ENCODE results near the gene SLC30A4. TPM values are rescaled to one million over a fixed set of nuclear protein-coding genes. Genes with fewer than 3 reads are reported as not detected.

Gene SLC30A4
- total RNA-seq, 2 experiments from 2014 or later: 2.9 to 4.1 TPM

DNA sequence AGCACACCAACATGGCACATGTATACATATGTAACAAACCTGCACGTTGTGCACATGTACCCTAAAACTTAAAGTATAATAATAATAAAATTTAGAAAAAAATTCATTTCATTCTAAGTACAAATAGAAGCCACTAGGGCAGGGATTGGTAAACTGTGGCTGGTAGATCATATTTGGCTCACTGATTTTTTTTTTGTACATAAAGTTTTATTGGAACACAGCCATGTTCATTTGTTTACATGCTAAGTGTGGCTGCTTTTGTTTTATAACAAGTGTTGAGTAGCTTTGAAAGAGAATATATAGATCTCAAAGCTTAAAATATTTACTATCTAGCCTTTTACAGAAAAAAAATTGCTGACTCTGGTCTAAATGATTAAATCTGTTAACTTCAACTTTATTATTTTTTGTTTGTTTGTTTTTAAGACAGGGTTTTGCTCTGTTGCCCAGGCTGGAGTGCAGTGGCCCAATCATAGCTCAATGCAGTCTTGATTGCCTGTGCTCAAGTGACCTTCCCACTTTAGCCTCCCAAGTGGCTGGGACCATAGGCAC lies 32.8 kb downstream of the SLC30A4 start:
- Mint-ChIP-seq H3K27ac (no peak overlapping the region), H3K4me3 (no peak overlapping the region), H3K4me1 (no peaks in the 10 kb centered on the region), H3K27me3 (no peaks in the 10 kb centered on the region), H3K9me3 (ENCODE audit: low read depth) (no peaks in the 10 kb centered on the region), H3K36me3 (no peaks in the 10 kb centered on the region)
- ATAC-seq (no peak), DNase-seq (no peak)
- CTCF ChIA-PET: interaction anchor here (1.2 kb wide), 1 partner anchor 25 kb away, joined by 3 read pairs; no protein-coding TSS in a partner anchor

DNA sequence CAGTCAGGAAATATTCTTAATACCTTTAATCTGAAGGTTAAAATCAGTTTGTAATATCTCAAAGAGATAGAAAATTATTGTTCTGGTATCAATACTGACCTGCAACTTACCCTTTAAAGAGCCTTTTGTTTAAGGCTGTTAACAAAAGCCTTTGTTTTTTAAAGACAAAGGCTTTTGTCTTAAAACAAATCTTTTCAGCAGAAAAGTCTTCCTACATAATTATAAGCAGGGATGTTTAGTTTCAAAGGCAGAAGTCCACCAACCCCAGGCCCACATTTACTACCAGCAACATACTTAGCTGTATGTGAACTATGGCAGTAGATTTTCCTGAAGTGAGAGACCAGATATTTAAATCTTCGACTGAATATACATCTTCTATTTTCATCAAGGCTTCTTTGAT lies 36.2 kb downstream of the SLC30A4 start:
- no peaks in the 10 kb centered on the region for H3K36me3 Mint-ChIP-seq
- DNase-seq: no peak
- CTCF ChIA-PET: no interaction called here
- no peak overlapping the region for H3K27ac Mint-ChIP-seq
- no peaks in the 10 kb centered on the region for H3K27me3 Mint-ChIP-seq
- no peak for ATAC-seq
- no peaks in the 10 kb centered on the region for H3K4me1 Mint-ChIP-seq
- H3K9me3 Mint-ChIP-seq (ENCODE audit: low read depth): no peaks in the 10 kb centered on the region
- H3K4me3 Mint-ChIP-seq: no peak overlapping the region

- H3K27ac Mint-ChIP-seq: no peak overlapping the region
Observed at GRCh38 chr15:45481135-45481534, 41.4 kb downstream of the SLC30A4 start.

DNA sequence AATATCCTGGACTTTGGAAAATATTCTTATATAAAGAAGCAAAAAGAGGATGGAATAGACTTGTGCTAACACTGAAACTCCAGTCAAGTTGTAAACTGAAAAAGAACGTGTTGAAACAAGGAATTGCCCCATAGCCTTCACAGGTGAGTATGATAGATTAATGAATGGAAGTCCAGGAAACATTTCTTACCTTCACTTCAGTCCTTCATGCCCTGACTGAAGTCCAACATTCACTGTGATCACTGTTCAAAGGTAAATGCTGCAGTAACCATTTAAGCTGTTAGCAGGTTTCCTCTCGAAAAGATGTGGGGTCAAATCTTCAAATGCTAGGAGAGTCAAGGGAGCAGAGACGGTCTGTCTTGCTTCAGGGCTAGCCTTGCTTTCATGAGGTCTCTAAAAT lies 46.1 kb downstream of the SLC30A4 start:
- Mint-ChIP-seq H3K4me3 (no peak overlapping the region), H3K36me3 (no peaks in the 10 kb centered on the region), H3K27ac (no peak overlapping the region), H3K4me1 (no peaks in the 10 kb centered on the region), H3K9me3 (ENCODE audit: low read depth) (no peaks in the 10 kb centered on the region), H3K27me3 (peaks cover 11% of the 10 kb centered on the region)
- no peak for DNase-seq
- CTCF ChIA-PET: no interaction called here
- no peak for ATAC-seq

More at GRCh38 chr15:45481135-45481534, 41.4 kb downstream of the SLC30A4 start:
- ATAC-seq: no peak
- H3K4me3 Mint-ChIP-seq: no peak overlapping the region
- H3K9me3 Mint-ChIP-seq (ENCODE audit: low read depth): no peaks in the 10 kb centered on the region
- H3K36me3 Mint-ChIP-seq: no peaks in the 10 kb centered on the region
- DNase-seq: no peak
- no peaks in the 10 kb centered on the region for H3K4me1 Mint-ChIP-seq
- CTCF ChIA-PET: no interaction called here
- no peaks in the 10 kb centered on the region for H3K27me3 Mint-ChIP-seq

DNA sequence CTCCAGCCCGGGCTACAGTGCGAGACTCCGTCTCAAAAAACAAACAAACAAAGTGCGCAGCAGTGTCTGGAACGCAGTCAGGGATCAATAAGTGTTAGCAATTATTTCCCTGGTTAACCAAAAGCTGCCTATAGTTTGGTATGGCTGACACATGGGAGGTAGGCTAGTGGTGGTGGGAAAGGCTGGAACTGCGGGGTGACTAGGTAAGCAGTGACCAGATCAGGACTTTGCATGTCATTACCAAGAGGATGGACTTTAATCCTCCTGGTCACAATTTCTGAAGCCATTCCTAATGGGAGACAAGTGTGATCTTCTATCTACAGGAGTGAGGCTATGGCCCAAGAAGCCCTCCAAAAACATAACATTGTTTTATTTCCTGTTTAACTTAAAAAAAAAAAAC lies 47.8 kb downstream of the SLC30A4 start:
- no peak overlapping the region for H3K4me3 Mint-ChIP-seq
- CTCF ChIA-PET: interaction anchor here (0.7 to 4.4 kb wide), 3 partner anchors 16 to 45 kb away, joined by 4 to 15 read pairs (median 8); no protein-coding TSS in a partner anchor

DNA sequence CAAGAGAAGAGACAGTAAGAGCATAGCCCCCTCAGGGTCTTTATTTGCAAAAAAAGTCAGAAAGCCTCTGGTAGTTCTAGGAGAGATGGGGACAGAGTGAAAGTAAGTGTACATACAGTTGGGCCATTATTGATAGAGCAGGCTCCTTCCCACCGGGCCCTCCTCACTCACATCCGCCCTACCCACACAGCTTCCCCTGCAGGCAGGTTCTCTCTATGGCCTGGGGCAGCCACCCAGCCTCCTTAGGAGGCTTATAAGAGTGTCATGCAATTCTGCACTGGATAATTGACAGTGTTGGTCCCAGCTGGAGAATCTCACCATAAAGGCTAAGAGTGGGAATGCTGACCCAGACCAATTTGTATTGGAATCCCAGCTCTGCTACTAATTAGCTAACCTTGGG lies 49.5 kb downstream of the SLC30A4 start:
- Mint-ChIP-seq H3K36me3 (no peaks in the 10 kb centered on the region), H3K27me3 (peaks cover 29% of the 10 kb centered on the region), H3K4me1 (peaks cover 4% of the 10 kb centered on the region), H3K4me3 (no peak overlapping the region), H3K9me3 (ENCODE audit: low read depth) (no peaks in the 10 kb centered on the region), H3K27ac (no peak overlapping the region)
- ATAC-seq (no peak), DNase-seq (no peak)
- CTCF ChIA-PET: interaction anchor here (2.1 to 4.4 kb wide), 2 partner anchors 14 to 43 kb away, joined by 8 to 15 read pairs; no protein-coding TSS in a partner anchor

More for the DNA sequence above, 47.8 kb downstream of the SLC30A4 start:
- no peaks in the 10 kb centered on the region for H3K9me3 Mint-ChIP-seq (ENCODE audit: low read depth)
- peaks cover under 1% of the 10 kb centered on the region for H3K4me1 Mint-ChIP-seq
- peaks cover 19% of the 10 kb centered on the region for H3K27me3 Mint-ChIP-seq
- H3K36me3 Mint-ChIP-seq: no peaks in the 10 kb centered on the region
- DNase-seq (no peak), ATAC-seq (no peak)
- no peak overlapping the region for H3K27ac Mint-ChIP-seq

DNA sequence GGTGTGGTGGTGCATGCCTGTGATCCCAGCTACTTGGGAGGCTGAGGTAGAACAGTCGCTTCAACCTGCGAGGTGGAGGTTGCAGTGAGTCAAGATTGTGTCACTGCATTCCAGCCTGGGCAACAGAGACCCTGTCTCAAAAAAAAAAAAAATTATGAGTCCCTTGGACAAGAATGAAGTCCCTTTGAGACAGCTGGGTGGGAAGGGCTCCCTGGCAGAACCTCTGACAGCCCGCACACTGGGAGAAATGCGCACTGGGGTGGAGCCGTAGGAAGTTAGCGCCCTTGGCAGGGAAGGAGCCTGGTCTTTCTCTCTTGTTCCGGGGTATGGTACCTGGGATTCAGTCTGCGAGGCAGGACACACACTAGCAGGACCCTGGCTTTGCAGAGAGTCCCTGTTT lies 51.4 kb downstream of the SLC30A4 start:
- CTCF ChIA-PET: interaction anchor here (4.4 kb wide), 1 partner anchor 41 kb away, joined by 15 read pairs; no protein-coding TSS in a partner anchor
- H3K36me3 Mint-ChIP-seq: no peaks in the 10 kb centered on the region
- peaks cover 4% of the 10 kb centered on the region for H3K4me1 Mint-ChIP-seq

DNA sequence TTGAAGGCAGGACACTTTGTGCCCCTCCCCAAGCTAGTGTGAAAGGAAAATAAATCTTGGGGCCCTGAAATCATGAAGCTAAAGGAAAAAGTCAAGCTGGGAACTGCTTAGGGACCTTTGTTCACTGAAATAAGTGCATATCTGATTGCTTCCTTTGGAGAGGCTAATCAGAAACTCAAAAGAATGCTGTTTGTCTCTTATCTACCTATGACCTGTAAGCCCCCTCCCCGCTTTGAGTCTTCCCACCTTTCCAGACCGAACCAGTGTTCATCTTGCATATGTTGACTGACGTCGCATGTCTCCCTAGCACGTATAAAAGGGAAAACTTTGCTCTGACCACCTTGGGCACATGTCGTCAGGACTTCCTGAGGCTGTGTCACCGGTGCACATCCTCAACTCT lies 53.1 kb downstream of the SLC30A4 start:
- Mint-ChIP-seq H3K4me3 (no peak overlapping the region), H3K27me3 (peaks cover 33% of the 10 kb centered on the region), H3K9me3 (ENCODE audit: low read depth) (no peaks in the 10 kb centered on the region), H3K4me1 (peaks cover 4% of the 10 kb centered on the region), H3K36me3 (no peaks in the 10 kb centered on the region), H3K27ac (no peak overlapping the region)
- CTCF ChIA-PET: interaction anchor here (1.8 kb wide), 2 partner anchors 11 to 39 kb away, joined by 7 read pairs; no protein-coding TSS in a partner anchor
- ATAC-seq (no peak), DNase-seq (no peak)

More for the DNA sequence above, 51.4 kb downstream of the SLC30A4 start:
- Mint-ChIP-seq H3K9me3 (ENCODE audit: low read depth) (no peaks in the 10 kb centered on the region), H3K4me3 (no peak overlapping the region), H3K27me3 (peaks cover 33% of the 10 kb centered on the region), H3K27ac (no peak overlapping the region)
- ATAC-seq: no peak
- no peak for DNase-seq

DNA sequence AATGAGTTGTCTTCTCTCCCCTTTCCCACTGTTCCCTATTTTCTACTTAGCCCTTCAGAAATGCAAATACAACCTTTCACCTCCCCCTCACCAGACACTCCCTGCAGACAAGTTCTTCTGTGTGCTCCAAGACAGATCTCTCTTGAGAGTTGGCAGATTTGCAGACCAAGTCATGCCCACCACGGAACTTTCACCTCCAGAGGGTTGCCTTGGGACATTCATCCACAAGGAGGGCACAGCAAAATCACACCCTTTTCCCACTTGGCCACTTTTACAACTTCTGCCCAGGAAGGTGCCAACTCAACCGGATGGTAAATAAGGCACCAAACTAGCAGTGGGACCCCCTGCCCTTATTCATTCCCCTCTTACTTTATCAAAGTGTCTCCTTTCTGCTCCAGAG lies 53.5 kb downstream of the SLC30A4 start:
- peaks cover 4% of the 10 kb centered on the region for H3K4me1 Mint-ChIP-seq
- H3K27me3 Mint-ChIP-seq: peaks cover 33% of the 10 kb centered on the region
- CTCF ChIA-PET: interaction anchor here (0.8 to 1.8 kb wide), 3 partner anchors 10 to 38 kb away, joined by 4 to 7 read pairs (median 7); no protein-coding TSS in a partner anchor
- no peak for ATAC-seq
- H3K36me3 Mint-ChIP-seq: peaks cover 1% of the 10 kb centered on the region
- H3K9me3 Mint-ChIP-seq (ENCODE audit: low read depth): peaks cover 3% of the 10 kb centered on the region
- no peak for DNase-seq
- no peak overlapping the region for H3K27ac Mint-ChIP-seq
- no peak overlapping the region for H3K4me3 Mint-ChIP-seq

DNA sequence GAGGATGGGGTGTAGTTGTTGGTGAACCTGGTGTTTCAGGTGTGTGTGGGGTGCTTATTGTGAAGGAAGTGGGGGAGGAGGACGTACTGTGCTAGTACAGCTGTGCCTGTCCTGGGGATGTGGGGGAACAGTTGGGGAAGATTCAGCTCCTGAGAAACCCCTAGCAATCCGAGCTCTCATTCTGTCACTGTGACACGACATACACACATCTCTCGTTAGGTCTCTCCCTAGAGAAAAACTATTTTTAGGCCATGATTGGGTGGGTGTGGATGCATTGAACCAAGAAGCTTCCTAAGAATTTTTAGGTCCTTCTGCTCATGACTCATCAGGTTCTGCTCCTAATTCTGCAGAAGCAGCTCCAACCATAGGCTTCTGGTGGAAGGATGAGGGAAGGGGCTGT lies 54.3 kb downstream of the SLC30A4 start:
- Mint-ChIP-seq H3K4me1 (peaks cover 4% of the 10 kb centered on the region), H3K27ac (no peak overlapping the region), H3K36me3 (peaks cover 5% of the 10 kb centered on the region), H3K4me3 (no peak overlapping the region), H3K9me3 (ENCODE audit: low read depth) (peaks cover 4% of the 10 kb centered on the region), H3K27me3 (peaks cover 33% of the 10 kb centered on the region)
- ATAC-seq (no peak), DNase-seq (no peak)
- CTCF ChIA-PET: interaction anchor here (0.8 to 1.8 kb wide), 3 partner anchors 9 to 37 kb away, joined by 4 to 7 read pairs (median 7); no protein-coding TSS in a partner anchor

GRCh38 chr15:45458746-45459403 lies 63.7 kb downstream of the SLC30A4 start:
- CTCF ChIA-PET: interaction anchor here (0.8 to 7.8 kb wide), 24 partner anchors 10 to 257 kb away, joined by 3 to 113 read pairs (median 5); partner anchors contain the start of genes BLOC1S6 and SQOR
- Mint-ChIP-seq H3K9me3 (ENCODE audit: low read depth) (no peaks in the 10 kb centered on the region), H3K36me3 (peaks cover 4% of the 10 kb centered on the region), H3K27me3 (no peaks in the 10 kb centered on the region), H3K4me1 (peaks cover 48% of the 10 kb centered on the region), H3K27ac (peak overlapping the region; percentile 49), H3K4me3 (peak overlapping the region; percentile 79)
- ATAC-seq (no peak), DNase-seq (peak; percentile 86)

DNA sequence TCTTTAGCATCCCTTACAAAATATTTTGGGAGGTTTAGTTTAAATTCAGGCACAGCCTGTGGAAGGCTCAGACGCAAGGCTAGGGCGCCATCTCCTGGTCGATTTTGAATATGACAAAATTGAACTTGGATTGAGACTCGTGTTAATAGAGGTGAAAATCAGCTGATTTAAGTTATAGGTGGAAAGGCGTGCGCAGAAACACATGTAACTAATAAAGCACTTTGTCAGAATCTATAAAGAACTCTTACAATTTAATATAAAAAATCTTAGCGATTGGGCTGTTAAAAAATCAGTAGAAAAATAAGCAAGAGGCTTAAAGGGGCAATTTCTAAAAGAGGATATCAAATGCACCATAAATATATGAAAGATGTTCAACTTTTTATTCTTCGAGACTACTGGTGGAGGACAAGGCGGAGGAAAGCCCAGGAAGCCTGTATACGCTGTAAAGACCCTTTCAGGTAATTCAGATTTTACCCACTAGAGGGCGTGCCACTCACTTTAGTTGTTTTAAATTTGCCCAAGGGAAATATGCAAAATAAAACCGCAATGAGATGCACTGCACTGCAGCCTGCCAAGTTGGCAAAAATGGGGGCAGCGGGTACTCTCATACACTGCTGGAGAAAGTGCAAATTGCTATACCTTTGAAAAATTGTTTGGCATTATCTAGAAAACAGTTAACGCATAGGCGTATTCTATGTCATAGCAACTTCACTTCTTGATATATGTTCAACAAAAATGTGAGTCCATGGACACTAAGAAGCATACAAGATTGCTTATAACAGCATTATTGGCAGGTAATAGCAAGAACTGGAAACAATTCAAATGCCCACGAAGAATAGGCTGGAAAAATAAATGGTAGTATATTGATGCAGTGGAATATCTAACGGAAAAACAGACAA lies 64.7 kb downstream of the SLC30A4 start:
- H3K4me1 Mint-ChIP-seq: peaks cover 53% of the 10 kb centered on the region

DNA sequence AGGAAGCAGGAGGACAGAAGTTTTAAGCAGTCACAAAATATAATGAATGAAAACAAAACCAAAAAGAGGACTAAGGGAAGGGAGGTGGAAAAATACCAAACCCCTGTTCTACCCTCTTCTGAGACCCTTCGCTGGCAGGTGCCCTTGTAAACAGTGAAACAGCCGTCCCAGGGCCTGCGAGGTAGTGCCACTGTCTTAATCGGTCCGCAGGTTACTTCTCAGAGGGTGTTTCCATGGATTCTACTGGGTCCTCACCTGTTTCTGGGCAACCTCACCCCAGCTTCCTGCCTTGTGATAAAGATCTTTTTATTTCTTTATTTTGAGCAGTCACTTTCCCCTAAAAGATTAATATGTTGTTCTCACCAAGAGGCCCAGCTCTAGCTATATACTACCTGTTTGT lies 65.3 kb downstream of the SLC30A4 start:
- Mint-ChIP-seq H3K27ac (peak overlapping the region; percentile 88), H3K4me1 (peaks cover 53% of the 10 kb centered on the region), H3K4me3 (peak overlapping the region; percentile 79), H3K9me3 (ENCODE audit: low read depth) (no peaks in the 10 kb centered on the region), H3K36me3 (peaks cover 10% of the 10 kb centered on the region), H3K27me3 (no peaks in the 10 kb centered on the region)
- ATAC-seq (peak; percentile 14), DNase-seq (peak; percentile 52)
- CTCF ChIA-PET: interaction anchor here (0.6 to 7.8 kb wide), 27 partner anchors 8 to 294 kb away, joined by 3 to 113 read pairs (median 5); partner anchors contain the start of genes BLOC1S6 and SQOR

More for the DNA sequence above, 64.7 kb downstream of the SLC30A4 start:
- ATAC-seq (peak; percentile 50), DNase-seq (peak; percentile 87)
- H3K27ac Mint-ChIP-seq: peak overlapping the region; percentile 88
- no peaks in the 10 kb centered on the region for H3K27me3 Mint-ChIP-seq
- peak overlapping the region; percentile 79 for H3K4me3 Mint-ChIP-seq
- H3K36me3 Mint-ChIP-seq: peaks cover 7% of the 10 kb centered on the region
- no peaks in the 10 kb centered on the region for H3K9me3 Mint-ChIP-seq (ENCODE audit: low read depth)
- CTCF ChIA-PET: interaction anchor here (0.6 to 7.8 kb wide), 38 partner anchors 9 to 486 kb away, joined by 3 to 113 read pairs (median 4); partner anchors contain the start of genes BLOC1S6 and SQOR
